NCI-H748 treated with DMSO at 0.1 percent for 48 hours (cell line): ENCODE results near the gene CARNS1.
A peak's percentile ranks its signal among the peaks of the same experiment; 100 is the strongest.
"Not testable (repeated sequence)": the region's sequence is repeated elsewhere in the genome, so short reads cannot be mapped to it uniquely, and the experiment has no call there.

Source experiments
- DNase-seq: peaks from one replicate; lab custom pipeline; 2025; lab: John Stamatoyannopoulos, UW

Gene CARNS1

DNA sequence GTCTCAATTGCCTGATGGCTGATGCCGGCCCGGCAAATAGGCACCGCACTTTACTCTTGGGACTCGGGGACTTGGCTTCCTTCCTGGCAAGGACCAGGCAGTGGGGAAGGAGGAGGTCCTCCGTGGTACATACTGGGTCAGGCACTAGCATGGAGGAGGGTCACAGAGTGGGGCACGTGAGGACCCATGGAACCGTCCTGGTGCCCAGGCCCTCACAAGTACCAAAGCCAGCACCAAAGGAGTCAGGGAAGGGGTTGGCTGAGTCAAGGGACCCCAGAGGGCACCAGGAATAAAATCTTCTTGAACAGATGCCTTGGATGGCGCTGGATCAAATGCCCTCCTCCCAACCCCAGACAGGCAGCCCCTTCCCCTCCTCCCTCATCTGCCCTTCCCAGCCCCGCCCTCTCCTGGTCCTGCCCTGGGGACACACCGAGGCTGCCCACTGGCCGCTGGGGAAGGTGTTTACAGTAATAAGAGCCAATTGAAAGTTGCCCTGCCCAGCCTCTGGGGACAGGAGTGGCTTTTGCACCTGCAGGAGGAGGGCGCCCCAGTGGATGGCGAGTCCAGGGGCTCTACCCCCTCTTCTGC is 5.6 kb upstream of the CARNS1 start:
- peak; percentile 46 for DNase-seq

DNA sequence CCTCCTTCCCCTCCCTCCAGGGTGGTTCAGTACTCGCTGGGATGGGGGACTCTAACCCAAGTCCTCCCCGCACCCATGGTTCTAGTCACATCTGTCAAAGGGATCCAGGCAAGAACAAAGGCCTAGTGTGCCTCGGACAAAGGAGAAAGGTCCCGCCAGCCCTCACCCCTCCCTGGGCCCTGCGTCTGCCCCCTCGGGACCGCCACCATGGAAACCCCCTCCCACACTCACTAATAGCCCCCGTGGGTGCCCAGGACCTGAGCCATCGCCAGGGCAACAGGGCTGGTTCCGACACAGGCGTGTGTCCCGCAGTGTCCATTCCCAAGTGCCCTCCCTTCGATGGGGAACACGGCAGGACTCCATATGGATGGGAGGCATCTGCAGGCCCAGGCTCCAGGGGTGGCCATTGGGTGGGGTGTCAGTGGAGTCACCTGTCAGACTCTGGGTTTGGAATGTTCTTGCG is 5.1 kb upstream of the CARNS1 start:
- no peak for DNase-seq

DNA sequence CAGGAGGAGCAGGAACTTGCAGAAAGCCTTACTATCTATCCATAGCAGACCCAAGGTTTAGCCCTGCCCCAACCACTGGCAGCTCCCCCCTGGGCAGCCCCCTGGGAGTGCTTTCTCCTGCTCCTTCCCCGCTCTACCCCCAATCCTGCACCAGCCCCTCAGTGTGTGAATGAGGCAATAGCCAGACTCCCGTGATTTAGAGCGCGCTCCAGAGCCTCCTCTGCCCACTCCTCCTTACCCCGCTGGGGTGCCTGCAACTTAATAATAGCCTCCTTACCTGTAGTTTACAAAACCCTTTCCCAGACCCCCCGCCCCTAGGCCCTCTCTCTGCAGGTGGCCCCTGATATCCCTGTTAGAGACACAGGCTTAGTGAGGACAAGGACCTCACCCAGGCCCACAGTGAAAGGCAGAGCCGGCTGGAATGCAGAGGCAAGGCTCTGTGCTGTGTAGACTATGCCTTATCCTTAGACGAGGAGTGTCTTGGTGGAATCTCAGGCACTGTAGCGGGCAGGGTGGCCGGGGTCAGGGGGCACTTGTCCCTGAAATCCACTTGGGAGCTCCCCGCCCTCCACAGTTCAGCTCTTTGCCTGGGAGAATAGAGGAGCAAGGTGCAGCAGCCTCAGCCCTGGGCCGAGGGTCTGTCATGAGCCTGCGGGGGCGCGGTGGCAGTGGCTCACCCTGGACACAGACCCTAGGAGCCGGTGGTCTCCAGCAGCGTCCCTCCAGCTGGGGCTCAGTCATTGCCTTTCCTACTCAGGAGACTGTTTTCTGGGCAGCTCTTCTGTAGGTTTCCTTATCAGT is 4.3 kb upstream of the CARNS1 start:
- no peak for DNase-seq

DNA sequence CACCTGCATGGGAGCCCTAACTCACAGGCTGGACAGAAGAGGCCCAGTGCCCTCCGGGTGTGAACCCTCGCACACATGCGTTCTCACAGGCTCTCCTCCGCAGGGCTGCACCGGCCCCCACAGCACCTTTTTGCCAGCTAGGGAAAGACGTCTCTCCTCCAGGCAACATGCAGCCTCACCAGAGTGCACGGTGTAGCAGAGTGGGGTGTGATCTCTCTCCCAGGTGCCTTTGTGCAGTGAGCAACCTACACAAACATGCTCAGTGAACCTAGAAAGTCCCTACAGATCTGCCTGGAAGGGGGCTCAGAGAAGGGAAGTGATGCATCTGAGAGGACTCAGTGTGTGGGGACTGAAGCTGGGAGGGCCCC is 3.7 kb upstream of the CARNS1 start:
- DNase-seq = no peak

DNA sequence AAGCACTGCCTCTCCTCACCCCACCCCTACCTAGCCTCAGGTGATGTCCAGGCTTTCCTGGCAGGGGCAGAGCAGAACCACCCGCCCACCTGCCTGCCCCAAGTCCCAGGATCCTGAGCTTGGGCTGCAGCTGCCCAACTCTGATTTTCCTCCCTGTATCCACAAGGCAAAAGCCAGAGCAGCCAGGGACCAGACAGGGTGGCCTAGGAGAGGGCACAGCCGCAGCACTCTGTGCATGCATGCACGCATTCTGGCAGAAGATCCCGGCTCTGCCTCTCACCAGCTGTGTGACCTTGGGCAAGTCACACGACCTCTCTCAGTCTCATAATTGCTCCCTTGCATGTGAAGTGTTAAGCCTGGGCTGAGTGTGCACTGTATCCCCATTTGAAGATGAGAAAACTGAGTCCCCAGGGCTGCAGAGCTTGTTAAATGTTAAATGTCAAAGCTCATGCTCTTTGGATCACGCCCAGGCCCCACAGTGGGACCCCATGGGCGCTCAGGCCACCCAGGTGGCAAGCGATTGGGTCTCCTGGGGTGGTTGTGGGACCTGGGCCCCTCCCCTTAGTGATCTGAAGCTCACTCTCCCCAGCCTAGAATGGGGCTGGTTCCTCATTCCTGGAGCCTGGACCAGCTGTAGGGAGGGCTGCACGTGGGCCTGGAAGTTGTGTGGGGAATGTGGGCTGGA is 2.8 kb upstream of the CARNS1 start:
- no peak for DNase-seq

DNA sequence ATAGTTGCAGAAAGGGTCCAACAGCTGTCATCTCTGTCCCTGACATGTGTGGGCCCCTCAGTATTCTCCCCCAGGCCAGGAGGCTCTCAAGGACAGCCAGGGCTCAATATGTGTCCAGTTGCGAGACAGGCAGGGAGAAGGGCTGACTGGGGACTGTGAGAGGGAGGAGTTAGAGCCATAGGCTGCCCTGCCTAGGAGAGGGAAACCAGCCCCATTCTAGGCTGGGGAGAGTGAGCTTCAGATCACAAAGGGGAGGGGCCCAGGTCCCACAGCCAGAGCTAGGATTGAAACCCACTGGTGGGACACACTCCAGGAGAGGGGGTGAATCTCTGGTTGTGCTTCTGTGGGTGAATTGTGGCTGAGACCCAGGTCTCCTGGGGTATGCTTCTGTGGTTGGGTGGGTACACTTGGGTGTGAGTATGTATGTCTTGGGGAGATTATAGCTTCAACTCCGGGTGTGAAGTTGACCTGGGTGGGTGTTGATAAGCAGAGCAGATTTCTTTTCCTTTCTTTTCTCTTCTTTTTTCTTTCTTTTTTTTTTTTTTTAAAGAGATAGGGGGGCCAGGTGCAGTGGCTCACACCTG is 2.1 kb upstream of the CARNS1 start:
- DNase-seq = no peak

DNA sequence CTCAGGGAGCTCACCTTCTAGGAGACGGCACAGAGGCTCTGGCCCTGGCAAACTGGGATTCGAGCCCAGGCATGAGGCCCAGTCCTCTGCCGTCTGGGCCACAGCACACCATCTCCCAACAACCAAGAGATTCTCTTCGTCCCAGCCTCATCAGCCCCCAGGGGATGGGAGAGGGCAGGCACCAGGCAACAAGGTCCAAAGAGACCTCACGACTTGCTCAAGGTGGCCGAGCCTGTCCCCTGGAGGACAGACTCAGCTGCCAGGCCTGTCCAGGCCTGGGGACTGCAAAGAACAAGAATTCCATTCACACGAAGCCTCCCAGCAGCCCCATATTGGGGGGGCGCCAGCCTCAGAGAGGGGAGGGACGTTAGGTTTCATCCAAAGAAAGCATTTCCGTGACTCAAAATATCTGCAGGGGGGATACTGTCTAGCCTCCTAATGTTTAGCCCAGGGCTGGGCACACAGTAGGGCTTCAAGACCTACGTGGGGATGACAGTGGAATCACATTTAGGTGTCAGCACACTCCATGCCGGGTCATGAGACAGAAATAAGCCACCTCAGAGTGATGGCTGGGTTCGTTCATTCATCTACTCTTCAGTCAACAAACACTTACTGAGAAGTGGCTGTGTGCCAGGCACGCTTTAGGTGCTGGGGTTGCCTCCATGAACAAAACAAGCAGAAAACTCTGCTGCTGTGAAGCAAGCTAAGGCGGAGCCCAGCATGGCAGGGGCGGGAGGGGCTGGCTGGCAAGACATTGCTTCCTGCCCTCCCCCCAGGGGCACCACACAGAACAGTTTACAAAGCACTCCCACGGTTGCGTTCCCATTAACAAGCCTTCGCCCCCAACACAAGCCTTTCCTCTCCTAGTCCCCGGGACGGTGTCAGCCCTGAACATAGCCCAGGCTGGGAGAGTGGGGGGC is 1.2 kb downstream of the CARNS1 start:
- DNase-seq = peak; percentile 25

DNA sequence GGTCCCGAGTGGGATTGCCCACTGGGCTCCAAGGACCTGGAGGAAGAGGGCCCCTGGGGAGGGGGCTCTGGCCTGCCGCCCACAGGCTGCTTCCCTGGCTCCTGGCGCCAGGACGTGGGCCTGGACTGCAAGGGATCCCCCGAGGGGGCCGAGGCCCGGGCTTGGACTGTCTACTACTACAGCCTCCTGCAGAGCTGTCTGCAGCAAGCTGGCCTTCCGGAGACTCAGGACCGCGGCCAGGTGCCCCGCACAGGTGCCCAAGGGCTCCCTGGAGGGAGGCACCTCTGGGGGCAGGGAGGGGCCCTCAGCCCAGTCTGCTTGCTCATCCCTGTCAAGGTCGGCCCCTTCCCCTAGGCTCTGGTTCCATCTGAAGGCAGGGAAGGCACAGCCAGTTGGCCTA is 1.9 kb downstream of the CARNS1 start:
- no peak for DNase-seq

DNA sequence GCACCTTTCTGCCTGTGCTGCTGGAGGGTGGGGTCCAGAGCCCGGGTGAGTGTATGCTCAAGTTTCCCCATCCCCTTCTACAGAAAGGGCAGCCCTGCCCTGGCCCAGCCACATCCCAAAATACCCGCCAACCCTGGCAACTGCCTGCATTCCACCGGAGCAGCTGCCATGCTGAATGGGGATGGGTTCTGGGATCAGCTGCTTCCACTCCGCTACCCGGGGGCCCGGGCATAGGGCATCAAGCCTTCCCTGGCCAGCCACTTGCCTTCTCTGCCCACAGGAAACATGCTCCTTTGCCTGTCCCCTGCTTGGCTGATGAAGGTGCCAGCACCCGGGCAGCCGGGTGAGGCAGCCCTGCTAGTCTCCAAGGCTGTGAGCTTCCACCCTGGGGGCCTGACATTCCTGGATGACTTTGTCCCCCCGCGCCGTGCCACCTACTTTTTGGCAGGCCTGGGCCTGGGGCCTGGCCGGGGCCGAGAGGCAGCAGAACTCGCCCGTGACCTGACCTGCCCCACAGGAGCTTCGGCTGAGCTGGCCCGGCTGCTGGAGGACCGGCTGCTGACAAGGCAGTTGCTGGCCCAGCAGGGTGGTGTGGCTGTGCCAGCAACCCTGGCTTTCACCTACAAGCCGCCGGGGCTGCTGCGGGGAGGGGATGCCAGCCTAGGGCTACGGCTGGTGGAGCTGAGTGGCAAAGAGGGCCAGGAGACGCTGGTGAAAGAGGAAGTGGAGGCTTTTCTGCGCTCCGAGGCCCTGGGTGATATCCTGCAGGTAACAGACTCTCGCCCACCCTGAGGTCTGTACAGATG is 3.2 kb downstream of the CARNS1 start:
- no peak for DNase-seq

DNA sequence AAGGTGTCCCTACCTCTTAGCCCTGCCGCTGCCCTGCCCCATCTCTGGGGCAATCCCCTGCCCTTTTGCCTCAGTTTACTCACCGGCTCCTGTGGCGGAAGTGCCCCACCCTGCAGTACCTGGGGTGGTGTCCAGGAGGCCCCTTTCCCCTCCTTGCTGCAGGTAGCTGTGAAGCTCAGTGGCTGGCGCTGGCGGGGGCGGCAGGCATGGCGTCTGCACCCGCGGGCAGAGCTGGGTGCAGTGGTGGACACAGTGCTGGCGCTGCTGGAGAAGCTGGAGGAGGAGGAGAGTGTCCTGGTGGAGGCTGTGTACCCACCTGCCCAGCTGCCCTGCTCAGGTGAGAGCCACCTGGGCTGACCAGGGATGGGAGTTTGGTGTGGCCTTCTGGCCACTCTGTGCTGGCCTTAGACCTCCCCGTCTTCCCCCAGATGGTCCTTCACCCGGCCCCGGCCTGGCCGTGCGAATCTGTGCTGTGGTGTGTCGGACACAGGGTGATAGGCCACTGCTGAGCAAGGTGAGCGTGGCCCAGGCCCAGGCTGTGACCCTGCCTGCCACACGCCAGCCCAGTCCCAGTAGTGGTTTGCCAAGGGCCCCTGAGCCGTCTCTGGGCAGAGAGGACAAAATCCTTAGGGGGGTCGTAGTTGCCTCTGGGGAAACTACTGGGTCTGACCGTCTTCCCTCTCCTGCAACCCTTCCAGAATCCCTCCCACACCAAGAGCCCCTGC is 4.0 kb downstream of the CARNS1 start:
- no peak for DNase-seq

DNA sequence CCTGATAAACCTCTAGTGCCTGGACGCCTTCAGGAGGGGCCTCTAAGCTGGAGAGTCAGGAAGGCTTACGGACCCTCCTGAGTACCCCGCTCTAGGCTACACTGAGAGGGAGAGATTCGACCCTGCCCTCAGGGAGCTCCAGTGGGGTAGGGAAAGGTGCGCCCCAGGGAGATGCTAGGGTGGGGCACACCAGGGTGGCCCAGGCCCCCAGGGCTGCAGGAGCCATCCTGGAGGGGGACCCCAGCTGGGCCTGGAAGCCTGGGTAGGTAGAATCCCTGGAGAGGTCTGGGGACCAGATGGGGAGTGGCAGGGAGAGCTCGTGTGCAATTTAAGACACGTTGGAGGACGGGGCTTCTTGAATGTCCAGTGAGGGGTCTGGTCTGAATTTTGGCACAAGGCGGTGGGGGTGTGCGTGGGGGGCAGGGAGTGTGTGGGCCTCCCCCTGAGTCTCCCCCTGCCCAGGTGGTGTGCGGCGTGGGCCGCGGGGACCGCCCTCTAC is 4.7 kb downstream of the CARNS1 start:
- no peak for DNase-seq

DNA sequence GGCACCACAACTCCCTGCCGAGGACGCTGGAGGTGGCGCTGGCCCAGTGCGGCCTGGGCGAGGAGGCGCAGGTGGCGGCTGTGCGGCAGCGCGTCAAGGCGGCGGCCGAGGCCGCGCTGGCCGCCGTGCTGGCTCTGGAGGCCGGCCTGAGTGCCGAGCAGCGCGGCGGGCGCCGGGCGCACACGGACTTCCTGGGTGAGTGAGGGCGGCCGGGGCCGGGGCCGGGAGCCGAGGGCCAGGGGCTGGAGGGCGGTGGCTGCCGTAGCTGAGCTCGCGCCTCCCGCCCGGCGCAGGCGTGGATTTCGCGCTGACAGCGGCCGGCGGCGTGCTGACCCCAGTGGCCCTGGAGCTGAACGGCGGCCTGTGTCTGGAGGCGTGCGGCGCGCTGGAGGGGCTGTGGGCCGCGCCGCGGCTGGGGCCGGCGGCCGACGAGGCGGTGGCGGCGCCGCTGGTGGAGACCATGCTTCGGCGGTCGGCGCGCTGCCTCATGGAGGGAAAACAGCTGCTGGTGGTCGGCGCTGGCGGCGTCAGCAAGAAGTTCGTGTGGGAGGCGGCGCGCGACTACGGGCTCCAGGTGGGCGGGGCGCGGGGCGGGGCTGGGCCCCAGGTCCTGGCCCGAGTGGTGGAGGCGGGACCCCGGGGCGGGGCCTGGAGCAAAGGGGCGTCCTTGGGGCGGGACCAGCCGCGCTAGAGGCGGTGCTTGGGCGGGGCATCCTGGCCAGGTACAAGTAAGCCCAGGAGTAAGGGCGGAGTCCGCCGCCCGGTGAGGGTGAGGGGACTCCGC is 5.4 kb downstream of the CARNS1 start:
- DNase-seq = peak; percentile 88

DNA sequence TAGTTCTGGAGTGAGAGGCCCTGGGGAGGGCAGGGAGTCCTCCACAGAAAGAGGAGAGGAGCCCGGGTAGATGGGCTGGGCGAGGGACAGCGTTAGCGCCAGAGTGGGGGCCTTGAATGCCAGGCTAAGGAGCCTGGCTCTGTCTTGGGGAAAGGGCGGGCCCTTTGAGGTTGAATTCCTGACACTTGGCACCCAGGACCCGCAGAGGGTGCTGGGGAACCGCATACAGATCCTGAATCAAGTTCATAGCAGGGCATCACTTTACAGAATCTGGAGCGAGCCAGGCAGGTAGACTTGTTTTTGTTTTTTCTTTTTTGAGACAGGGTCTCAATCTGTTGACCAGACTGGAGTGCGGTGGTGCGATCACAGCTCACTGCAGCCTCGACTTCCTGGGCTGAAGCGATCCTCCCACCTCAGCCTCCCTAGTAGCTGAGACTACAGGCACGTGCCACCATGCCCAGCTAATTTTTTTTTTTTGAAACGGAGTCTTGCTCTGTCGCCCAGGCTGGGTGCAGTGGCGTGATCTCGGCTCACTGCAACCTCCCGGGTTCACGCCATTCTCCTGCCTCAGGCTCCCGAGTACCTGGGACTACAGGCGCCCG is 6.1 kb downstream of the CARNS1 start:
- DNase-seq = no peak

DNA sequence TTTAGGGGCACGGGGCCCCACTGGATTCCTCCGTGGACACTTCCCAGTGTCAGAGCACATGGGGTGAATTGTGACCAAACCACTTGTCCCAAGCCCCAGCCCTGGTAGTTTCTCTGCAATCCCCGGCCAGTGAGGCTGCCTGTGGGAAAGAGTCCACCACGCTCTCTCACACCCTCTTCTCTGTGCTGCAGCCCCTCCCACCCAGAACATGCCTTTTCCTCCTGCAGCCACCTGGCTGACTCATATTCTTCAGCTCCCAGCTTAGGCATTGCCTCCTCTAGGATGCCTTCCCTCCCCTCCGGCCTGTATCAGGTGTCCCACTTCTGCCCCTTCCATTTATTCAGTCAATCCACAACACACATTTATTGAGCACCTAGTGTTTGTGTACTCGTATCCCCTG is 7.4 kb downstream of the CARNS1 start:
- no peak for DNase-seq

DNA sequence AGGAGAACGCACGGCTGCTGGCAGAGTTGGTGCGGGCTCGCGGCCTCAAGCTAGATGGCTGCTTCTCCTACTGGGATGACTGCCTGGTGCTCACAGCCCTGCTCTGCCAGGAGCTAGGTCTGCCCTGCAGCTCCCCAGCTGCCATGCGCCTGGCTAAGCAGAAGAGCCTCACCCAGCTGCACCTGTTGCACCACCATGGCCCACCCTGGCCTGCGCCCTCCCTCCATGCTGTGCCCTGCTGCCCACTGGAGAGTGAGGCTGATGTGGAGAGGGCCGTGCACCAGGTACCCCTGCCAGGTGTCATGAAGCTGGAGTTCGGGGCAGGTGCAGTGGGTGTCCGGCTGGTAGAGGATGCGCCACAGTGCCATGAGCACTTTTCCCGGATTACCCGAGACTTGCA is 8.0 kb downstream of the CARNS1 start:
- DNase-seq = no peak

DNA sequence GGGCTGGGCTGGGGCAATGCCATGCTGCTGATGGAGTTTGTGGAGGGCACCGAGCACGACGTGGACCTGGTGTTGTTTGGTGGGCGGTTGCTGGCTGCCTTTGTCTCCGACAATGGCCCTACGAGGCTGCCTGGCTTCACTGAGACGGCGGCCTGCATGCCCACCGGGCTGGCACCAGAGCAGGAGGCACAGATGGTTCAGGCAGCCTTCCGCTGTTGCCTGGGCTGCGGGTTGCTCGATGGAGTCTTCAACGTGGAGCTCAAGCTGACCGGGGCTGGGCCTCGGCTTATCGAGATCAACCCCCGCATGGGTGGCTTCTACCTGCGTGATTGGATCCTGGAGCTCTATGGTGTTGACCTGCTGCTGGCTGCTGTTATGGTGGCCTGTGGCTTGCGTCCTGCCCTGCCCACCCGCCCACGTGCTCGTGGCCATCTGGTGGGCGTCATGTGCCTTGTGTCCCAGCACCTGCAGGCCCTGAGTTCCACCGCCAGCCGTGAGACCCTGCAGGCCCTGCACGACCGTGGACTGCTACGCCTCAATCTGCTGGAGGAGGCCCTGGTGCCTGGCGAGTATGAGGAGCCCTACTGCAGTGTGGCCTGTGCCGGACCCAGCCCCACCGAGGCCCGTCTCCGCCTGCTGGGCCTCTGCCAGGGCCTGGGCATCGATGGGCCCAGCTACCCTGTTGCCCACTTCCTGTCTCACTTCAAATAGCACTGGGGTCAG is 8.6 kb downstream of the CARNS1 start:
- DNase-seq = no peak

DNA sequence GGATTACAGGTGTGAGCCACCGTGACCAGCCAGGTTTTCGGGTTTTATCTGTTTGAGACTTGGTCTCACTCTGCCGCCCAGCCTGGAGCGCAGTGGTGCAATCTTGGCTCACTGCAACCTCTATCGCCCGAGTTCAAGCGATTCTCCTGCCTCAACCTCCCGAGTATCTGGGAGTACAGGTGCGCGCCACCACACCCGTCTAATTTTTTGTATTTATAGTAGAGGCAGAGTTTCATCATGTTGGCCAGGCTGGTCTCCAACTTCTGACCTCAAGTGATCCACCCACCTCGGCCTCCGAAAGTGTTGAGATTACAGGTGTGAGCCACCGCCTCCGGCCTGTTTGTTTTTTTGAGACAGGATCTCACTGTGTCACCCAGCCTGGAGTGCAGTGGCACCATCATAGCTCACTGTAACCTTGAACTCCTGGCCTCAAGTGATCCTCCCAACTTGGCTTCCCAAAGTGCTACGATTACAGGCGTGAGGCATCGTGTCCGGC is 11.9 kb downstream of the CARNS1 start:
- DNase-seq = not testable (repeated sequence)
